Osteoblast (primary cell): Measurements from ENCODE around the gene CBLN3. TPM values are rescaled to one million over a fixed set of nuclear protein-coding genes. Genes with fewer than 3 reads are reported as not detected.

ENCODE experiments used
- DNase-seq: peaks from one replicate; pipeline ENCODE4 v3.0.0; 2011; ENCODE audit warnings: low spot score, mixed read lengths; ENCODE audit not compliant: insufficient read length; ENCODE audit errors: missing footprints
- H2AFZ ChIP-seq: 2 replicates; pipeline ENCODE4 v1.6.0; 2011; ENCODE audit warnings: mild to moderate bottlenecking, low read length
- H3K27ac ChIP-seq: 2 replicates; pipeline ENCODE4 v1.5.1; 2011; ENCODE audit warnings: mild to moderate bottlenecking, low read depth, low read length, moderate library complexity
- H3K27me3 ChIP-seq: 2 replicates; pipeline ENCODE4 v1.6.0; 2012; ENCODE audit warnings: mild to moderate bottlenecking, control low read depth, inconsistent platforms, low read length, moderate library complexity; ENCODE audit not compliant: insufficient read depth
- H3K36me3 ChIP-seq: 2 replicates; pipeline ENCODE4 v1.5.1; 2011; ENCODE audit warnings: mild to moderate bottlenecking, low read length, control low read depth, moderate library complexity; ENCODE audit not compliant: insufficient read depth
- H3K4me1 ChIP-seq: 2 replicates; pipeline ENCODE4 v1.5.1; 2011; ENCODE audit warnings: mild to moderate bottlenecking, low read length, control low read depth, moderate library complexity; ENCODE audit not compliant: insufficient read depth
- H3K4me2 ChIP-seq: 2 replicates; pipeline ENCODE4 v1.6.0; 2011; ENCODE audit warnings: mild to moderate bottlenecking, low read length; ENCODE audit not compliant: insufficient read depth
- H3K4me3 ChIP-seq: fragments of 200-600 bp; sonication (generic); 3 replicates; pipeline ENCODE4 v1.5.1; 2012; ENCODE audit warnings: mild to moderate bottlenecking, low read length, inconsistent platforms; ENCODE audit not compliant: insufficient read depth
- H3K79me2 ChIP-seq: 2 replicates; pipeline ENCODE4 v1.6.0; 2012; ENCODE audit warnings: mild to moderate bottlenecking, low read length, control low read depth, inconsistent platforms; ENCODE audit not compliant: insufficient read depth
- H3K9me3 ChIP-seq: 2 replicates; pipeline ENCODE4 v1.5.1; 2011; ENCODE audit warnings: low read depth, low read length, control low read depth
- H4K20me1 ChIP-seq: 2 replicates; pipeline ENCODE4 v1.6.0; 2012; ENCODE audit warnings: mild to moderate bottlenecking, low read length, control low read depth; ENCODE audit not compliant: insufficient read depth
- total RNA-seq: library from RNA; depleted of rRNA; stranded (reverse); fragments of >200 nt; gene quantifications from 2 replicates; pipeline ENCODE4 v1.2.3, GENCODE V29; 2012
- TF ChIP-seq, protein P1 (sequence below): IDR thresholded peaks from 2 replicates; pipeline ENCODE4 v1.5.1; 2011; ENCODE audit warnings: mild to moderate bottlenecking, low read depth, low read length, moderate library complexity; ENCODE audit errors: extremely low read depth

The CBLN3 gene
- total RNA-seq, 1 donor = 4.0 TPM

DNA sequence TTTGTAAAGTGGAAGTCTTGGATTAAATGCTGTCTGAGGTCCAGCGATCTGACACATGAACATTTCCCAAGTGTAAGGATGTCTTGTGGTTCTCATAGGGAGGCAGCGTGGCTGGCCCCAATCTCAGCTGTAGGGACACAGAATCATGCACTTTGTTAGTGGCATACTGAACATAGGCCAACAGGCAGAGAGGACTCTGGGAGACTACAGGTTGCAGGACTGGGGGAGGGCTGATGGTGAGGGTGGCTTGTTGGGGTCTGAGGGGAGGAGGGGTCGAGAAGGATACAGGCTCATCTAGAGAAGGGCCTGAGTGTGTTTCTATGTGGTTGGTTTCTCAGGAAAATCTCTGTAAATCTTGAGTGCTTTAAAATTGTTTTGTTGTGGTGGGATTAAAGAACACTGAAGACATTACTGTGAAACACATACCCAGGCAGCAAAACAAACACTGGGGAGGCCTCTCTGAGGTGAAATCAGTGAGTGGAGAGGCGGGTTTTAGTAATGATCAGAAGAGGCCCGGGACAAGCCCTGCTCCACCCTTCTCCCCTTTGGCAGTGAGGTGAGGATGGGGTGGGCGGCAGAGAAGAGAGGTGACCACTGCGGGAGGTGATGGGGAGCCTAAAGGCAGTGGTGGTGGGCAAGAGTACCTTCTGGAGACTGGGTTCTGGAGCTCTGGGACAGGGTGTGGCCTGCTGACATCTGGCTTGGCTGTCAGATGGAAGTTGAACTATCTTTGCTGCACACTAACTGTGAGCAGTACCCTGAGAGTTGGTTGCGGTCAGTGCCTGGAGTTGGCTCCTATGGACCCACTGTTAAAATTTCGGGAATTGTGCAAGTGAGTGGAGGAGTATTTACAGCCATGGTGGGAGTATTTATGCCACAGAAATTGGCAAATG, 27.4 kb downstream of the CBLN3 start:
- H3K4me1 ChIP-seq = peaks cover 14% of the 10 kb centered on the region
- no peak overlapping the region for H2AFZ ChIP-seq
- no peaks in the 10 kb centered on the region for H3K36me3 ChIP-seq
- H3K4me2 ChIP-seq = no peak overlapping the region
- H3K27me3 ChIP-seq = no peaks in the 10 kb centered on the region
- DNase-seq = no peak
- H3K4me3 ChIP-seq = no peak overlapping the region
- no peak overlapping the region for H3K27ac ChIP-seq
- H3K9me3 ChIP-seq = no peaks in the 10 kb centered on the region
- H4K20me1 ChIP-seq = no peaks in the 10 kb centered on the region
- no peaks in the 10 kb centered on the region for H3K79me2 ChIP-seq
- TF ChIP-seq, protein P1, sequence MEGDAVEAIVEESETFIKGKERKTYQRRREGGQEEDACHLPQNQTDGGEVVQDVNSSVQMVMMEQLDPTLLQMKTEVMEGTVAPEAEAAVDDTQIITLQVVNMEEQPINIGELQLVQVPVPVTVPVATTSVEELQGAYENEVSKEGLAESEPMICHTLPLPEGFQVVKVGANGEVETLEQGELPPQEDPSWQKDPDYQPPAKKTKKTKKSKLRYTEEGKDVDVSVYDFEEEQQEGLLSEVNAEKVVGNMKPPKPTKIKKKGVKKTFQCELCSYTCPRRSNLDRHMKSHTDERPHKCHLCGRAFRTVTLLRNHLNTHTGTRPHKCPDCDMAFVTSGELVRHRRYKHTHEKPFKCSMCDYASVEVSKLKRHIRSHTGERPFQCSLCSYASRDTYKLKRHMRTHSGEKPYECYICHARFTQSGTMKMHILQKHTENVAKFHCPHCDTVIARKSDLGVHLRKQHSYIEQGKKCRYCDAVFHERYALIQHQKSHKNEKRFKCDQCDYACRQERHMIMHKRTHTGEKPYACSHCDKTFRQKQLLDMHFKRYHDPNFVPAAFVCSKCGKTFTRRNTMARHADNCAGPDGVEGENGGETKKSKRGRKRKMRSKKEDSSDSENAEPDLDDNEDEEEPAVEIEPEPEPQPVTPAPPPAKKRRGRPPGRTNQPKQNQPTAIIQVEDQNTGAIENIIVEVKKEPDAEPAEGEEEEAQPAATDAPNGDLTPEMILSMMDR = no peak

DNA sequence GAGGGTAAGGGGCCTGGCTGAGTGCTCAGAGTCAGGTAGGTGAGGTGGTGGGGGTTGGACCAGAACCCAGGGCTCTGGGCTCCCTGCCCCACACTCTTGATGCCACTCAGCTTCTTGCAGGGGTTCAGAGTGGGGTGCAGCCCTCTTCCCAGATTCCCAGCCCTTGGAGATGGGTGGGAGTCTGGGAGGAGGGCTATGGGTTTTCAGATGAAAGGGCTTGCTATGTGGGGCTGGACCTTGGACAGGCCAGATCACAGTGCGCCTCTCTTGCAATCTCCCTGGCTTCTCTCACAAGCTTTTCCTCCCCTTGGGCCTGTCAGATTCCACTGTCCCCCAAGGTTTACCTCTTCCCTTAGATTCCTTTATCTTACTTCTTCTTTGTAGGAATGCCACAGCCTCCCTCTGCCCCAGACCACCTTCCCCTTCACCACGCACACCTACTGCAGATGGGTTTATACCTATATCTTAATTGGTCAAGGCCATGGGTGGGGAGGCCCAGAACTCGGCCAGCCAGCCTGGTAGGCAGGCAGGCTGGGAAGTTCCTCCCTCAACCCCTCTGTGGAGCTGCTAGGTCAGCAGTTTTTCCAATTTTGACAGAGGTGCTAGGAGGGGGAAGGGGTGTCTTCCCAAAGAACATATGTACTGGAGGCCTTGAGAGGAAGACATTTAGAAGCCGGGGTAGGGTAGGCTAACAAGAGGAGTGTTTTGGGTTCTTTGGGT, 29.3 kb downstream of the CBLN3 start:
- Histone ChIP-seq H2AFZ (no peak overlapping the region), H4K20me1 (no peaks in the 10 kb centered on the region), H3K4me1 (peaks cover 17% of the 10 kb centered on the region), H3K79me2 (no peaks in the 10 kb centered on the region), H3K4me3 (peak overlapping the region; percentile 72), H3K9me3 (no peaks in the 10 kb centered on the region), H3K36me3 (no peaks in the 10 kb centered on the region), H3K27me3 (no peaks in the 10 kb centered on the region), H3K4me2 (peak overlapping the region; percentile 85), H3K27ac (no peak overlapping the region)
- DNase-seq = no peak
- TF ChIP-seq, protein P1 = no peak

DNA sequence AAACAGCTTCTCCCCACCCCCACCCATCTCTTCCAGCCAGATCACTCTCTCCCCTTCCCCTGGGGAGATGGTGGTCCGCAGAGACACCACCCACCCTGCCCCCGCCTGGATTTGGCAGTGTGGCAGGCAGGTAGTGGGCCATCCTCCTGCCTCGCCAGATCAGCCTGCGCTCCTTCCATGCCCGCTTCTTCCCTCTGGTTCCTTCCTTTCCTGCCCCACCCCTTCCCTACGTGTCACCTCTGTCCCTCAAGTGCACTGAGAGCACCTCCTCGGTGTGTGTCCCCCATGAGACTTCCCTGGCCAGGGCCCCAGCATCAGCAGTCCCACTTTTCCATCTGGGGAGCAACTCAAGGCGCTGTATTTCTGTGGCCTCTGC, 30.0 kb downstream of the CBLN3 start:
- Histone ChIP-seq H3K27ac (no peak overlapping the region), H4K20me1 (no peaks in the 10 kb centered on the region), H3K79me2 (no peaks in the 10 kb centered on the region), H3K4me3 (peak overlapping the region; percentile 72), H2AFZ (peak overlapping the region; percentile 66), H3K27me3 (no peaks in the 10 kb centered on the region), H3K4me2 (peak overlapping the region; percentile 85), H3K9me3 (no peaks in the 10 kb centered on the region), H3K4me1 (peaks cover 17% of the 10 kb centered on the region), H3K36me3 (no peaks in the 10 kb centered on the region)
- no peak for DNase-seq
- TF ChIP-seq, protein P1 = no peak
